Hepatic stellate cell (primary cell): Measurements from ENCODE around the gene FHIT.

Experiments
- DNase-seq: peaks from one replicate; pipeline ENCODE4 v3.0.0; 2011; ENCODE audit warnings: low spot score

FHIT gene

GRCh38 chr3:59795756-59796155 lies 1455.5 kb downstream of the FHIT start:
- no peak for DNase-seq

GRCh38 chr3:59793976-59794375 lies 1457.3 kb downstream of the FHIT start:
- DNase-seq: no peak

- no peak for DNase-seq
Measured at GRCh38 chr3:59791774-59792308, 1459.4 kb downstream of the FHIT start.

- DNase-seq: no peak
Measured at GRCh38 chr3:59790241-59790640, 1461.0 kb downstream of the FHIT start.

- DNase-seq: no peak
Measured at GRCh38 chr3:59788801-59789200, 1462.5 kb downstream of the FHIT start.

GRCh38 chr3:59788133-59788532 lies 1463.1 kb downstream of the FHIT start:
- no peak for DNase-seq

GRCh38 chr3:59786374-59786773 lies 1464.9 kb downstream of the FHIT start:
- DNase-seq: no peak

- DNase-seq: no peak
Measured at GRCh38 chr3:59784164-59784563, 1467.1 kb downstream of the FHIT start.

GRCh38 chr3:59783468-59783988 lies 1467.7 kb downstream of the FHIT start:
- no peak for DNase-seq

GRCh38 chr3:59782664-59783063 lies 1468.6 kb downstream of the FHIT start:
- no peak for DNase-seq

GRCh38 chr3:59780209-59780608 lies 1471.0 kb downstream of the FHIT start:
- no peak for DNase-seq

GRCh38 chr3:59779260-59779659 lies 1472.0 kb downstream of the FHIT start:
- no peak for DNase-seq

- no peak for DNase-seq
Measured at GRCh38 chr3:59777667-59778077, 1473.6 kb downstream of the FHIT start.

- DNase-seq: no peak
Measured at GRCh38 chr3:59777066-59777465, 1474.2 kb downstream of the FHIT start.

- no peak for DNase-seq
Measured at GRCh38 chr3:59775761-59776325, 1475.4 kb downstream of the FHIT start.

- DNase-seq: no peak
Measured at GRCh38 chr3:59775106-59775505, 1476.1 kb downstream of the FHIT start.

GRCh38 chr3:59774634-59775033 lies 1476.6 kb downstream of the FHIT start:
- DNase-seq: peak; percentile 18

- DNase-seq: no peak
Measured at GRCh38 chr3:59774000-59774399, 1477.3 kb downstream of the FHIT start.

- DNase-seq: no peak
Measured at GRCh38 chr3:59772416-59773408, 1478.5 kb downstream of the FHIT start.

- DNase-seq: peak; percentile 62
Measured at GRCh38 chr3:59771768-59772181, 1479.5 kb downstream of the FHIT start.

GRCh38 chr3:59769127-59769750 lies 1482.0 kb downstream of the FHIT start:
- DNase-seq: no peak

GRCh38 chr3:59766200-59766872 lies 1484.9 kb downstream of the FHIT start:
- DNase-seq: peak; percentile 27
